Measurements from ENCODE around the gene PTMS.

DNA sequence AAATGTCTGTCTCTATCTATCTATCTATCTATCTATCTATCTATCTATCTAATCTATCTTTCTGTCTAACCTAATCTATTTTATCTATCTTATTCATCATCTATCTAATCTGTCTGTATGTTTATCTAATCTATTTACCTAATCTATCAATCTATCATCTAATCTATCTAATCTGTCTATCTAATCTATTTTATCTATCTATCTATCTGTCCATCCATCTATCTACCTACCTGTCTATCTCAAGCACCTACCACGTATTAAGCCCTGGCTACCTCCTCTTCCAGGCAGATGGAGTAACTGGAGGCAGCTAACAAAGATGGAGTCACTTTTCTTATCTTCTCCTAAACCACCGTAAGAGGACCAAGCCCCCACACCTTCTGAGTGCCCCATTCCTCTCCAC lies 28.9 kb downstream of the PTMS start:
- TF ChIP-seq, protein P1, sequence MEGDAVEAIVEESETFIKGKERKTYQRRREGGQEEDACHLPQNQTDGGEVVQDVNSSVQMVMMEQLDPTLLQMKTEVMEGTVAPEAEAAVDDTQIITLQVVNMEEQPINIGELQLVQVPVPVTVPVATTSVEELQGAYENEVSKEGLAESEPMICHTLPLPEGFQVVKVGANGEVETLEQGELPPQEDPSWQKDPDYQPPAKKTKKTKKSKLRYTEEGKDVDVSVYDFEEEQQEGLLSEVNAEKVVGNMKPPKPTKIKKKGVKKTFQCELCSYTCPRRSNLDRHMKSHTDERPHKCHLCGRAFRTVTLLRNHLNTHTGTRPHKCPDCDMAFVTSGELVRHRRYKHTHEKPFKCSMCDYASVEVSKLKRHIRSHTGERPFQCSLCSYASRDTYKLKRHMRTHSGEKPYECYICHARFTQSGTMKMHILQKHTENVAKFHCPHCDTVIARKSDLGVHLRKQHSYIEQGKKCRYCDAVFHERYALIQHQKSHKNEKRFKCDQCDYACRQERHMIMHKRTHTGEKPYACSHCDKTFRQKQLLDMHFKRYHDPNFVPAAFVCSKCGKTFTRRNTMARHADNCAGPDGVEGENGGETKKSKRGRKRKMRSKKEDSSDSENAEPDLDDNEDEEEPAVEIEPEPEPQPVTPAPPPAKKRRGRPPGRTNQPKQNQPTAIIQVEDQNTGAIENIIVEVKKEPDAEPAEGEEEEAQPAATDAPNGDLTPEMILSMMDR (conservative IDR thresholded peaks at IDR 0.05): no peak
- TF ChIP-seq EZH2 (IDR thresholded peaks at IDR 0.05; ENCODE audit: low read depth): no peak

Measured in PC-9 (cell line).